HUES48 (cell line): Measurements from ENCODE around the gene GRHL1.

Experiments used
- H3K27ac ChIP-seq: one replicate; pipeline ENCODE4 v1.7.0; 2013; ENCODE audit warnings: low read depth, low read length, inconsistent platforms
- H3K27me3 ChIP-seq: 2 replicates; pipeline ENCODE4 v1.6.1; 2013; ENCODE audit warnings: mild to moderate bottlenecking, low read length; ENCODE audit not compliant: control insufficient read depth, insufficient read depth
- H3K36me3 ChIP-seq: 2 replicates; pipeline ENCODE4 v1.6.1; 2013; ENCODE audit warnings: low read length; ENCODE audit not compliant: control insufficient read depth, insufficient read depth
- H3K4me1 ChIP-seq: 2 replicates; pipeline ENCODE4 v1.6.1; 2013; ENCODE audit warnings: mild to moderate bottlenecking, low read length; ENCODE audit not compliant: control insufficient read depth, insufficient read depth
- H3K4me3 ChIP-seq: 2 replicates; pipeline ENCODE4 v1.5.1; 2013; ENCODE audit warnings: mild to moderate bottlenecking, low read depth, low read length
- H3K9ac ChIP-seq: 2 replicates; pipeline ENCODE4 v1.6.1; 2013; ENCODE audit warnings: mild to moderate bottlenecking, low read depth, low read length, moderate library complexity
- H3K9me3 ChIP-seq: 2 replicates; pipeline ENCODE4 v1.6.1; 2013; ENCODE audit warnings: low read length; ENCODE audit not compliant: control insufficient read depth, insufficient read depth

The GRHL1 gene

DNA sequence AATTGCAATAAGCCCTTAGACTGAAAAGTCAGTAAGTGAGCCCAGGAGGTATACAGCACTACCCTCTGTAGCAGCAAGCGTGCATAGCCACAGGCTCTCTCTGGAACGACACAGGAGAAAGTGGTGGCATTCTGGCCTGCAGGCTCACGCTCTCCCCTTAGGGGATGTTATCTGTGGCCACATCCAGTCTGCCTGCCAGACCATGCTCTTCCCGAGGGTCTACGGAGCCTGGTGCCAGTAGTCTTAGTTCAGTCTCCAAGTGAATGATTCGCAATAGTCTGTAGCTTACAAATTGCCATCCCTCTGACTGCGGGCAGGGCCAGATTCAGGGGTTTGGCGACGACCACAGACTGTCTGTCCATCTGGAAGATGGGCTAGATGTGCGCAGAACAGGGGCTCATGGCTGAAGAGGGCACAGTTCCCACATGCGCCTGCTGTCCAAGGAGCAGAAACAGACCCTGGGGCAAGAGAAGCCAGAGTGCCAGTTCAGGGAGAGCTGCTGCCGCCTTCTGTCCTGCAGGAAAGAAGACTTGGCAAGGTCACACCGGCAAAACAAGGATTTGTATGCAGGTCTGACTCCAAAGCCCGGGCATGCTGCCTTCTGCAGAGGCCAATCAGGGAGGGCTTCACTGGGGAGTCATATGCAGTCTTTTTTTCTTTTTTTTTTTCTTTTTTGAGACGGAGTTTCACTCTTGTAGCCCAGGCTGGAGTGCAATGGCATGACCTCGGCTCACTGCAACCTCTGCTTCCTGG is 88.3 kb downstream of the GRHL1 start:
- Histone ChIP-seq H3K4me1 (peaks cover 8% of the 10 kb centered on the region), H3K4me3 (no peak overlapping the region), H3K9ac (no peak overlapping the region), H3K27ac (no peak overlapping the region), H3K9me3 (no peaks in the 10 kb centered on the region), H3K27me3 (peaks cover 17% of the 10 kb centered on the region), H3K36me3 (no peaks in the 10 kb centered on the region)

DNA sequence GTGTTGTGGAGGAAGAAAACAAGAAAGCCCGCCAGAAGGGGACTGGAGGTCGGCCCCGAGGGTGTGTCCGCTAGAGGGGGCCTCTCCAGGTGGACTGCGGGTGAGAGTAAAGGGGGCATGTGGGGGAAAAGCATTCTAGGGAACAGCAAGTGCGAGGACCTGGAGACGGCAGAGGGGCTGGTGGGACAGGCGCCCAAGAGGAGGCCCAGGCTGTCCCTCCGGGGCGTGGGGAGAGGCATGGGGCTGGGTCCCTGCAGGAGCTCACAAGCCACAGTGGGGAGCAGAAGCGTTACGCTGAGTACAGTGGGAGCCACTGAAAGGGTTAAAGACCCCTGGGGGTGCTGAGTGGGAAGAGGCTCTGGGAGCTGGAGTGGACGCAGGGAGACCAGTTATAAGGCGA is 90.2 kb downstream of the GRHL1 start:
- Histone ChIP-seq H3K9me3 (no peaks in the 10 kb centered on the region), H3K27me3 (peaks cover 17% of the 10 kb centered on the region), H3K36me3 (no peaks in the 10 kb centered on the region), H3K4me1 (peaks cover 8% of the 10 kb centered on the region), H3K4me3 (peak overlapping the region; percentile 65; the same call in 1 of the 2 replicates), H3K27ac (no peak overlapping the region), H3K9ac (no peak overlapping the region)

DNA sequence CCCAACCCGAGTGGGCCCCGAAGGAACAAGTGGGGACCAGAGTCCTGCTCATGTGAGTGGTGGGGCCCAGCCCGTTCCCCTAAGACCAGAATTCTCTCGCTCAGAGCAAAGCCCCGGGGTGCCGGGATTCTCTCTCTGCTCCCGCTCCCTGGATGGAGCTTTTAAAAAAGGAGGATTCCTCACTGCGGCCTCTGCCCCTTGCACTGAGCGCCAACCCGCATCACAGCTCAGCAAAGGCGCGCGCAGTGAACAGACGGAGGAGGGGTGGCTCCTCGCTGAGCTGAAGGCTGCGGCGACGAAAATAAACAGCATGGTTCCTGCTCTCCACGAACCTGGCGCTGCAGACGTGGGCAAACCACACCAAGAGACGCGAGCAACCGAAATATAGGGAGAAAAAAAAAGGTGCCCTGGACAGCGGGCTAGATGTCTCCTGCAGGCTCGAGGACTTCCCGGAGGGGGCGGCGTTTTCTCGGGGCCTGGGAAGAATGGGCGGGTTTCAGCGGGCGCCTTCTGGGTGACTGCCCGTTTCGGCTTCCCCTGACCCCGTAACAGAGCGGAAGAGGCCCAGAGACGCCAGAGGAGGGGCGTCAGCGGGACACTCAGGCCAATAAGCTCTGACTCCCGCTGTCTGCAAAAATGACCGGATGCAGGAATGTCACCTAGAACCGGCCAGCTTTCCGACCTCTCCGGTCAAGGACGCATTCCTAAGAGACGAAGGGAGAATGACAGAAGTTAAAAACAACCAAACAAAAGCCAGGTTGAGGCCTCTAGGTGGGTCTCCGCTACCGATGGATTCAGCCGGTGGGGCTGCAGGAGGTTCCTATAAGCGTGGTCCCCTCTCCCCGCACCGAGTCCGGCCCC is 91.0 kb downstream of the GRHL1 start:
- H3K4me1 ChIP-seq: peaks cover 8% of the 10 kb centered on the region
- peaks cover 1% of the 10 kb centered on the region; the same call in 1 of the 2 replicates for H3K36me3 ChIP-seq
- peak overlapping the region; percentile 65 for H3K4me3 ChIP-seq
- H3K9ac ChIP-seq: peak overlapping the region; percentile 43
- H3K27me3 ChIP-seq: peaks cover 17% of the 10 kb centered on the region
- no peaks in the 10 kb centered on the region for H3K9me3 ChIP-seq
- peak overlapping the region; percentile 76 for H3K27ac ChIP-seq

- Histone ChIP-seq H3K9me3 (no peaks in the 10 kb centered on the region), H3K4me3 (peak within 1 kb of the TSS; percentile 65), H3K9ac (peak within 1 kb of the TSS; percentile 83), H3K27ac (peak within 1 kb of the TSS; percentile 90), H3K4me1 (peaks cover 8% of the 10 kb centered on the region), H3K36me3 (peaks cover 10% of the 10 kb centered on the region), H3K27me3 (peaks cover 17% of the 10 kb centered on the region)
These were observed 91.9 kb downstream of the GRHL1 start, which contains the start of gene KLF11 for GRCh38 chr2:10043256-10043905. TSS of gene KLF11 (plus strand) at chr2:10043550. CDS start at chr2:10043717, 167 bp downstream.

GRCh38 chr2:10043906-10044601 is 92.6 kb downstream of the GRHL1 start:
- Histone ChIP-seq H3K36me3 (peaks cover 14% of the 10 kb centered on the region), H3K4me1 (peaks cover 8% of the 10 kb centered on the region), H3K9me3 (no peaks in the 10 kb centered on the region), H3K4me3 (peak overlapping the region; percentile 64), H3K9ac (peak overlapping the region; percentile 83; the same call in 1 of the 2 replicates), H3K27ac (peak overlapping the region; percentile 90), H3K27me3 (peaks cover 17% of the 10 kb centered on the region)

DNA sequence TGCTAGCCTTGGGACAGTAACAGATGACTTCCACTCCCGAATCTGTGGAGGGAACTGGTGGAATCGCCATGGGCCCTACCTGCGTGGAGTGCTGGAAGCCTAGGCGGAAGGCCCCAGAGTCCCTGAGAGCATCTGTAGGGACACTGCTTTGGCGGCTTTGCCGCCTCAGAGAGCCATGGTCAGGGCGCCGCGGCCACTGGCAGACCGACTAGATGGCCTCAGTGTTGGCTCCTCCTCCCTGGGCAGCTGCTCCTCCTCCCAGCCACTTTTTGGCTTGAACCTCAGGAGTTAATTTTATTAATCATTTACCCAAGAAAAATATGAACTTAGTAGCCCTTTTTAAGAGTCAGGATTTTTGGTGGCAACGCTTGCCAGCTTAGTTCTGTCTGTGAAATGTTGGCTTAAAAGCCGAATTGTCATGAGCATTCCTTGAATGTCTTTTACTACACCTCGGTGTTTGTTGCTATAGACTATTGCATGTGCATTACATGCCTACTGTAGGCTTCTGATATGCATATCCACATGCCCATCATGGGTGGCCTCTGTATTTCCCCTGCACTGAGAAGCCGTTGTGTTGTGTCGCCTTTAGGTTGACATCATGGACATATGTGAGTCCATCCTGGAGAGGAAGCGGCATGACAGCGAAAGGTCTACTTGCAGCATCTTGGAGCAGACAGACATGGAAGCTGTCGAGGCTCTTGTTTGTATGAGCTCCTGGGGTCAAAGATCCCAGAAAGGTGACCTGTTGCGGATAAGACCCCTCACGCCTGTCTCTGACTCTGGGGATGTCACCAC is 94.3 kb downstream of the GRHL1 start:
- H3K4me3 ChIP-seq: no peak overlapping the region
- no peaks in the 10 kb centered on the region for H3K9me3 ChIP-seq
- H3K27ac ChIP-seq: no peak overlapping the region
- peaks cover 15% of the 10 kb centered on the region for H3K36me3 ChIP-seq
- peaks cover 8% of the 10 kb centered on the region for H3K4me1 ChIP-seq
- no peak overlapping the region for H3K9ac ChIP-seq
- H3K27me3 ChIP-seq: peaks cover 17% of the 10 kb centered on the region

DNA sequence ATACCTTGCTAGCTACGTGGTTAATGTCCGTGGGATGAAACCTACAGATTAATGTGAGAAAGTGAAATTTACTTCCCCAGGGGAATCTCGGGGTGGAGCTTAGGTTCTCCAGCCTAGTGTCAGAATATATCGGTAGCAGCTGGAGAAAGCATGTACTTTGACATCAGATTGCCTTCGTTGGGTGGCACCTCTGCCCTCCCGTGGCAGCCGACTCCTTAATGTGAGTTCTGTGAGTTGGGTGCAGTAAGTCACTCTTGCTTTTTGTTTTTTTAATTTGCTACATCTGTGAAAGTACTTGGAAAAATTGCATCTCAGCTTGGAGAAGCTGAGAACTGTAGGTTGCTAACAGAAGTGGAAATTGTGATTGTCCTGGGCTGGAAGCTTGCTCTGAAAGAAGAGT is 95.4 kb downstream of the GRHL1 start:
- Histone ChIP-seq H3K36me3 (peaks cover 15% of the 10 kb centered on the region), H3K27me3 (peaks cover 14% of the 10 kb centered on the region), H3K4me1 (peaks cover 6% of the 10 kb centered on the region), H3K27ac (no peak overlapping the region), H3K9ac (no peak overlapping the region), H3K9me3 (no peaks in the 10 kb centered on the region), H3K4me3 (no peak overlapping the region)

DNA sequence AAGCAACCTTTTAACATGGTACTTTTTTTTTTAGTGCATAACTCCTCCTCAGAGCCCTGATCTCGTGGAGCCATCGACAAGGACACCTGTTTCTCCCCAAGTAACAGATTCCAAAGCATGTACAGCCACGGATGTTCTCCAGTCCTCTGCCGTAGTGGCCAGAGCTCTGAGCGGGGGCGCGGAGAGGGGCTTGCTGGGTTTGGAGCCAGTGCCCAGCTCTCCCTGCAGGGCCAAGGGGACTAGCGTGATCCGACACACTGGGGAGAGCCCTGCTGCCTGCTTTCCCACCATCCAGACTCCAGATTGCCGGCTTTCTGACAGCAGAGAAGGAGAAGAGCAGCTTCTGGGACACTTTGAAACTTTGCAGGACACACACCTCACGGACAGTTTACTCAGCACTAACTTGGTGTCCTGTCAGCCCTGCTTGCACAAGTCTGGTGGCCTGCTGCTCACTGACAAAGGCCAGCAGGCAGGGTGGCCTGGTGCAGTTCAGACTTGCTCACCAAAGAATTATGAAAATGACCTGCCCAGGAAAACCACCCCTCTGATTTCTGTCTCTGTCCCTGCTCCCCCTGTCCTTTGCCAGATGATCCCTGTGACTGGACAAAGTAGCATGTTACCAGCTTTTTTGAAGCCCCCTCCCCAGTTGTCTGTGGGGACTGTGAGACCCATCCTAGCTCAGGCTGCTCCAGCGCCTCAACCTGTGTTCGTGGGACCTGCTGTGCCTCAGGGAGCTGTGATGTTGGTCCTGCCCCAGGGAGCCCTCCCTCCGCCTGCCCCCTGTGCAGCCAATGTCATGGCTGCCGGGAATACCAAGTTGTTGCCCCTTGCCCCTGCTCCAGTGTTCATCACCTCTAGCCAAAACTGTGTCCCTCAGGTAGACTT is 96.4 kb downstream of the GRHL1 start:
- Histone ChIP-seq H3K4me1 (no peaks in the 10 kb centered on the region; the same call in 1 of the 2 replicates), H3K36me3 (peaks cover 21% of the 10 kb centered on the region), H3K9me3 (no peaks in the 10 kb centered on the region), H3K27ac (no peak overlapping the region), H3K9ac (no peak overlapping the region), H3K4me3 (no peak overlapping the region), H3K27me3 (peaks cover 8% of the 10 kb centered on the region; the same call in 1 of the 2 replicates)

GRCh38 chr2:10048501-10049171 is 97.1 kb downstream of the GRHL1 start:
- peaks cover 8% of the 10 kb centered on the region; the same call in 1 of the 2 replicates for H3K27me3 ChIP-seq
- H3K9me3 ChIP-seq: no peaks in the 10 kb centered on the region
- H3K36me3 ChIP-seq: peaks cover 21% of the 10 kb centered on the region
- no peak overlapping the region for H3K9ac ChIP-seq
- H3K27ac ChIP-seq: no peak overlapping the region
- H3K4me1 ChIP-seq: no peaks in the 10 kb centered on the region
- no peak overlapping the region for H3K4me3 ChIP-seq
